B cell (primary cell): ENCODE data around the gene SLC12A3.

Source experiments
- CTCF ChIP-seq: fragments of 200-600 bp; IDR thresholded peaks from one replicate; pipeline ENCODE4 v1.8.0; 2022; ENCODE audit warnings: antibody characterized with exemption, mild to moderate bottlenecking
- EZH2 ChIP-seq: IDR thresholded peaks from 2 replicates; pipeline ENCODE4 v1.6.1; 2012; ENCODE audit warnings: borderline replicate concordance, low read depth, mild to moderate bottlenecking, moderate library complexity, low read length; ENCODE audit not compliant: insufficient read depth, poor library complexity, severe bottlenecking

- no peak for TF ChIP-seq CTCF
- no peak for TF ChIP-seq EZH2
Observed at GRCh38 chr16:56941856-56942331, 76.9 kb downstream of the SLC12A3 start.
